ENCODE measurements around the gene PPP3CA.
"Not testable (repeated sequence)": the region's sequence is repeated elsewhere in the genome, so short reads cannot be mapped to it uniquely, and the experiment has no call there.

Gene PPP3CA

GRCh38 chr4:101254776-101255175, 92.5 kb downstream of the PPP3CA start:
- DNase-seq (ENCODE audit: low read depth, low spot score): no peak

GRCh38 chr4:101253121-101253520, 94.2 kb downstream of the PPP3CA start:
- no peak for DNase-seq (ENCODE audit: low read depth, low spot score)

GRCh38 chr4:101252721-101253120, 94.6 kb downstream of the PPP3CA start:
- no peak for DNase-seq (ENCODE audit: low read depth, low spot score)

GRCh38 chr4:101251261-101251660, 96.1 kb downstream of the PPP3CA start:
- no peak for DNase-seq (ENCODE audit: low read depth, low spot score)

GRCh38 chr4:101244349-101244748, 103.0 kb downstream of the PPP3CA start:
- DNase-seq (ENCODE audit: low read depth, low spot score): no peak

- DNase-seq (ENCODE audit: low read depth, low spot score): no peak
Observed at GRCh38 chr4:101242441-101242840, 104.9 kb downstream of the PPP3CA start.

- DNase-seq (ENCODE audit: low read depth, low spot score): no peak
Observed at GRCh38 chr4:101240099-101240498, 107.2 kb downstream of the PPP3CA start.

- no peak for DNase-seq (ENCODE audit: low read depth, low spot score)
Observed at GRCh38 chr4:101239665-101240064, 107.7 kb downstream of the PPP3CA start.

- no peak for DNase-seq (ENCODE audit: low read depth, low spot score)
Observed at GRCh38 chr4:101238706-101239105, 108.6 kb downstream of the PPP3CA start.

- DNase-seq (ENCODE audit: low read depth, low spot score): no peak
Observed at GRCh38 chr4:101237773-101238172, 109.6 kb downstream of the PPP3CA start.

GRCh38 chr4:101236097-101236496, 111.2 kb downstream of the PPP3CA start:
- DNase-seq (ENCODE audit: low read depth, low spot score): no peak

- not testable (repeated sequence) for DNase-seq (ENCODE audit: low read depth, low spot score)
Observed at GRCh38 chr4:101234141-101234540, 113.2 kb downstream of the PPP3CA start.

- DNase-seq (ENCODE audit: low read depth, low spot score): peak; percentile 62
Observed at GRCh38 chr4:101232074-101232776, 115.1 kb downstream of the PPP3CA start.

GRCh38 chr4:101230801-101231426, 116.4 kb downstream of the PPP3CA start:
- DNase-seq (ENCODE audit: low read depth, low spot score): no peak

GRCh38 chr4:101229116-101229515, 118.2 kb downstream of the PPP3CA start:
- no peak for DNase-seq (ENCODE audit: low read depth, low spot score)

GRCh38 chr4:101227715-101228114, 119.6 kb downstream of the PPP3CA start:
- no peak for DNase-seq (ENCODE audit: low read depth, low spot score)

- no peak for DNase-seq (ENCODE audit: low read depth, low spot score)
Observed at GRCh38 chr4:101224358-101225218, 122.7 kb downstream of the PPP3CA start.

- no peak for DNase-seq (ENCODE audit: low read depth, low spot score)
Observed at GRCh38 chr4:101222156-101222845, 125.0 kb downstream of the PPP3CA start.

- DNase-seq (ENCODE audit: low read depth, low spot score): no peak
Observed at GRCh38 chr4:101221294-101221693, 126.0 kb downstream of the PPP3CA start.

GRCh38 chr4:101218894-101219293, 128.4 kb downstream of the PPP3CA start:
- no peak for DNase-seq (ENCODE audit: low read depth, low spot score)

GRCh38 chr4:101218346-101218745, 129.0 kb downstream of the PPP3CA start:
- no peak for DNase-seq (ENCODE audit: low read depth, low spot score)

Measured in smooth muscle cell of the brain vasculature (primary cell).